ENCODE measurements around the gene FAM114A1. TPM values are rescaled to one million over a fixed set of nuclear protein-coding genes. Genes with fewer than 3 reads are reported as not detected.
A peak's percentile ranks its signal among the peaks of the same experiment; 100 is the strongest.

The FAM114A1 gene
- total RNA-seq, 4 donors from 2014 or later: 59.8 to 132 (median 103) TPM

GRCh38 chr4:38857354-38858096, 10.1 kb upstream of the FAM114A1 start:
- DNase-seq (ENCODE audit: low spot score) (no peak), ATAC-seq (ENCODE audit: low FRiP score) (peak; percentile 85)
- no peak for TF ChIP-seq CTCF (IDR thresholded peaks at IDR 0.05)

GRCh38 chr4:38858097-38858420, 9.5 kb upstream of the FAM114A1 start:
- TF ChIP-seq CTCF (IDR thresholded peaks at IDR 0.05): no peak
- ATAC-seq (ENCODE audit: low FRiP score) (no peak), DNase-seq (ENCODE audit: low spot score) (no peak)

- TF ChIP-seq CTCF (IDR thresholded peaks at IDR 0.05): no peak
- ATAC-seq (ENCODE audit: low FRiP score) (no peak), DNase-seq (ENCODE audit: low spot score) (no peak)
Observed at GRCh38 chr4:38859501-38859900, 8.1 kb upstream of the FAM114A1 start.

- TF ChIP-seq CTCF (IDR thresholded peaks at IDR 0.05): no peak
- no peak for ATAC-seq (ENCODE audit: low FRiP score)
- DNase-seq (ENCODE audit: low spot score): no peak
Observed at GRCh38 chr4:38860788-38861424, 6.7 kb upstream of the FAM114A1 start.

- TF ChIP-seq CTCF (IDR thresholded peaks at IDR 0.05): no peak
- DNase-seq (ENCODE audit: low spot score) (no peak), ATAC-seq (ENCODE audit: low FRiP score) (no peak)
Observed at GRCh38 chr4:38861791-38862190, 5.8 kb upstream of the FAM114A1 start.

- ATAC-seq (ENCODE audit: low FRiP score) (no peak), DNase-seq (ENCODE audit: low spot score) (no peak)
- no peak for TF ChIP-seq CTCF (IDR thresholded peaks at IDR 0.05)
Observed at GRCh38 chr4:38865445-38865844, 2.2 kb upstream of the FAM114A1 start.

- ATAC-seq (ENCODE audit: low FRiP score) (no peak), DNase-seq (ENCODE audit: low spot score) (no peak)
- no peak for TF ChIP-seq CTCF (IDR thresholded peaks at IDR 0.05)
Observed at GRCh38 chr4:38866973-38867477, 581 bp upstream of the FAM114A1 start.
